ENCODE data around the gene NFIX. TPM values are rescaled to one million over a fixed set of nuclear protein-coding genes. Genes with fewer than 3 reads are reported as not detected.
A peak's percentile ranks its signal among the peaks of the same experiment; 100 is the strongest.
"Not testable (repeated sequence)": the region's sequence is repeated elsewhere in the genome, so short reads cannot be mapped to it uniquely, and the experiment has no call there.

Gene NFIX
- total RNA-seq, 1 experiment from 2014 or later: 69.7 TPM

- TSS peak; percentile 45 for BruUV-seq (replicated peaks)
- CTCF ChIA-PET: interaction anchor here (1.1 kb wide), 2 partner anchors 9 to 148 kb away, joined by 3 to 4 read pairs; no protein-coding TSS in a partner anchor
- POLR2A ChIA-PET (ENCODE audit: low non-redundant PET): no interaction called here
- H3K27me3 ChIP-seq (replicated peaks; ENCODE audit: insufficient read depth, low read depth, low read length, poor library complexity): no peaks in the 10 kb centered on the region
- H3K4me1 ChIP-seq (ENCODE audit: insufficient read depth, low read length, poor library complexity, severe bottlenecking): peaks cover 35% of the 10 kb centered on the region
- TF ChIP-seq EZH2 (IDR thresholded peaks at IDR 0.05; ENCODE audit: borderline replicate concordance, low read depth, low read length, poor library complexity, severe bottlenecking) (no peak), CTCF (conservative IDR thresholded peaks at IDR 0.05; ENCODE audit: low read depth, low read length) (no peak)
- H3K4me3 ChIP-seq (ENCODE audit: low read depth, low read length, poor library complexity, severe bottlenecking): peak overlapping the region; percentile 94
- peak overlapping the region; percentile 95 for H3K27ac ChIP-seq (ENCODE audit: low read depth, low read length, poor library complexity, severe bottlenecking)
- intact Hi-C loops (cut with micrococcal nuclease; ENCODE audit: unreplicated experiment): no loop called here
- H3K9me3 ChIP-seq (ENCODE audit: low read depth, low read length, poor library complexity, severe bottlenecking): no peaks in the 10 kb centered on the region
- DNase-seq (ENCODE audit: low spot score): no peak
- H3K36me3 ChIP-seq (ENCODE audit: insufficient read depth, low read length, poor library complexity, severe bottlenecking): peaks cover 41% of the 10 kb centered on the region
Observed at GRCh38 chr19:12955996-12956395, 39.3 kb upstream of the NFIX start.

- DNase-seq (ENCODE audit: low spot score): peak; percentile 93
- BruUV-seq (replicated peaks): no TSS peak
- peak within 1 kb of the TSS; percentile 95 for H3K27ac ChIP-seq (ENCODE audit: low read depth, low read length, poor library complexity, severe bottlenecking)
- intact Hi-C loops (cut with micrococcal nuclease; ENCODE audit: unreplicated experiment): no loop called here
- H3K9me3 ChIP-seq (ENCODE audit: low read depth, low read length, poor library complexity, severe bottlenecking): no peaks in the 10 kb centered on the region
- H3K4me1 ChIP-seq (ENCODE audit: insufficient read depth, low read length, poor library complexity, severe bottlenecking): peaks cover 35% of the 10 kb centered on the region
- ChIA-PET CTCF (interaction anchor here (1.1 kb wide), 2 partner anchors 9 to 148 kb away, joined by 3 to 4 read pairs; no protein-coding TSS in a partner anchor), POLR2A (ENCODE audit: low non-redundant PET) (no interaction called here)
- TF ChIP-seq CTCF (conservative IDR thresholded peaks at IDR 0.05; ENCODE audit: low read depth, low read length): no peak
- TF ChIP-seq EZH2 (IDR thresholded peaks at IDR 0.05; ENCODE audit: borderline replicate concordance, low read depth, low read length, poor library complexity, severe bottlenecking): no peak
- H3K36me3 ChIP-seq (ENCODE audit: insufficient read depth, low read length, poor library complexity, severe bottlenecking): peaks cover 34% of the 10 kb centered on the region
- H3K4me3 ChIP-seq (ENCODE audit: low read depth, low read length, poor library complexity, severe bottlenecking): peak within 1 kb of the TSS; percentile 94
- no peaks in the 10 kb centered on the region for H3K27me3 ChIP-seq (replicated peaks; ENCODE audit: insufficient read depth, low read depth, low read length, poor library complexity)
Observed at GRCh38 chr19:12956446-12957388, 38.6 kb upstream of the NFIX start, which contains the start of gene GADD45GIP1. Gene GADD45GIP1 (minus strand): TSS chr19:12957223. CDS start chr19:12957212, 11 bp downstream.

GRCh38 chr19:12957389-12957952, 37.8 kb upstream of the NFIX start:
- peak overlapping the region; percentile 95 for H3K27ac ChIP-seq (ENCODE audit: low read depth, low read length, poor library complexity, severe bottlenecking)
- CTCF ChIA-PET; intact Hi-C loops (cut with micrococcal nuclease; ENCODE audit: unreplicated experiment); DNase-seq (ENCODE audit: low spot score); POLR2A ChIA-PET (ENCODE audit: low non-redundant PET); BruUV-seq (replicated peaks); H3K27me3 ChIP-seq (replicated peaks; ENCODE audit: insufficient read depth, low read depth, low read length, poor library complexity); H3K9me3 ChIP-seq (ENCODE audit: low read depth, low read length, poor library complexity, severe bottlenecking): not testable (repeated sequence)
- peak overlapping the region; percentile 94 for H3K4me3 ChIP-seq (ENCODE audit: low read depth, low read length, poor library complexity, severe bottlenecking)
- peaks cover 26% of the 10 kb centered on the region for H3K36me3 ChIP-seq (ENCODE audit: insufficient read depth, low read length, poor library complexity, severe bottlenecking)
- H3K4me1 ChIP-seq (ENCODE audit: insufficient read depth, low read length, poor library complexity, severe bottlenecking): peaks cover 31% of the 10 kb centered on the region

Data from A673 (cell line).